ENCODE measurements around the gene TNFAIP8L3.

TNFAIP8L3 gene

GRCh38 chr15:51024735-51025453 is 69.8 kb downstream of the TNFAIP8L3 start:
- TF ChIP-seq FOXA1 (IDR thresholded peaks at IDR 0.05) (no peak), HDGF (IDR thresholded peaks at IDR 0.05; ENCODE audit: borderline replicate concordance) (no peak), ARNT (IDR thresholded peaks at IDR 0.05) (no peak), CTBP1 (IDR thresholded peaks at IDR 0.05; ENCODE audit: borderline replicate concordance) (no peak), FOXM1 (IDR thresholded peaks at IDR 0.05; ENCODE audit: borderline replicate concordance) (no peak), L3MBTL2 (conservative IDR thresholded peaks at IDR 0.05) (no peak), NFRKB (IDR thresholded peaks at IDR 0.05) (no peak), LEF1 (IDR thresholded peaks at IDR 0.05; ENCODE audit: borderline replicate concordance) (no peak), PKNOX1 (IDR thresholded peaks at IDR 0.05) (no peak), BHLHE40 (IDR thresholded peaks at IDR 0.05; ENCODE audit: borderline replicate concordance) (no peak), FOXK2 (IDR thresholded peaks at IDR 0.05) (no peak)
- ChIA-PET POLR2A (no interaction called here), CTCF (no interaction called here)
- no peak for DNase-seq (ENCODE audit: extremely low spot score)

GRCh38 chr15:51023499-51023898 is 71.2 kb downstream of the TNFAIP8L3 start:
- ChIA-PET CTCF (no interaction called here), POLR2A (no interaction called here)
- no peak for DNase-seq (ENCODE audit: extremely low spot score)
- TF ChIP-seq SUZ12 (IDR thresholded peaks at IDR 0.05) (no peak), TARDBP (IDR thresholded peaks at IDR 0.05) (no peak), ZNF384 (IDR thresholded peaks at IDR 0.05) (no peak), NFRKB (IDR thresholded peaks at IDR 0.05) (no peak), ARNT (IDR thresholded peaks at IDR 0.05) (no peak), SP1 (IDR thresholded peaks at IDR 0.05) (no peak), FOXM1 (IDR thresholded peaks at IDR 0.05; ENCODE audit: borderline replicate concordance) (no peak), FOXK2 (IDR thresholded peaks at IDR 0.05) (no peak), ELF4 (IDR thresholded peaks at IDR 0.05) (no peak), FOXA1 (IDR thresholded peaks at IDR 0.05) (no peak), CTBP1 (IDR thresholded peaks at IDR 0.05; ENCODE audit: borderline replicate concordance) (no peak), BHLHE40 (IDR thresholded peaks at IDR 0.05; ENCODE audit: borderline replicate concordance) (no peak), HDGF (IDR thresholded peaks at IDR 0.05; ENCODE audit: borderline replicate concordance) (no peak), L3MBTL2 (conservative IDR thresholded peaks at IDR 0.05) (no peak), LEF1 (IDR thresholded peaks at IDR 0.05; ENCODE audit: borderline replicate concordance) (no peak), PKNOX1 (IDR thresholded peaks at IDR 0.05) (no peak)

GRCh38 chr15:51022206-51022605 is 72.5 kb downstream of the TNFAIP8L3 start:
- no peak for DNase-seq (ENCODE audit: extremely low spot score)
- POLR2A ChIA-PET: no interaction called here
- CTCF ChIA-PET: no interaction called here
- no peak for TF ChIP-seq FOXA1 (IDR thresholded peaks at IDR 0.05)
- TF ChIP-seq ELF4 (IDR thresholded peaks at IDR 0.05): no peak
- no peak for TF ChIP-seq FOXK2 (IDR thresholded peaks at IDR 0.05)
- TF ChIP-seq ARNT (IDR thresholded peaks at IDR 0.05): no peak
- TF ChIP-seq NFRKB (IDR thresholded peaks at IDR 0.05): no peak
- no peak for TF ChIP-seq L3MBTL2 (conservative IDR thresholded peaks at IDR 0.05)
- no peak for TF ChIP-seq BHLHE40 (IDR thresholded peaks at IDR 0.05; ENCODE audit: borderline replicate concordance)
- TF ChIP-seq SP1 (IDR thresholded peaks at IDR 0.05): no peak
- TF ChIP-seq PKNOX1 (IDR thresholded peaks at IDR 0.05): no peak
- no peak for TF ChIP-seq FOXM1 (IDR thresholded peaks at IDR 0.05; ENCODE audit: borderline replicate concordance)
- no peak for TF ChIP-seq LEF1 (IDR thresholded peaks at IDR 0.05; ENCODE audit: borderline replicate concordance)
- no peak for TF ChIP-seq CTBP1 (IDR thresholded peaks at IDR 0.05; ENCODE audit: borderline replicate concordance)
- TF ChIP-seq ZNF384 (IDR thresholded peaks at IDR 0.05): no peak
- no peak for TF ChIP-seq SUZ12 (IDR thresholded peaks at IDR 0.05)

- TF ChIP-seq L3MBTL2 (conservative IDR thresholded peaks at IDR 0.05): no peak
- no peak for TF ChIP-seq BHLHE40 (IDR thresholded peaks at IDR 0.05; ENCODE audit: borderline replicate concordance)
- no peak for TF ChIP-seq NFRKB (IDR thresholded peaks at IDR 0.05)
- no peak for TF ChIP-seq FOXK2 (IDR thresholded peaks at IDR 0.05)
- no peak for TF ChIP-seq TARDBP (IDR thresholded peaks at IDR 0.05)
- no peak for TF ChIP-seq ARNT (IDR thresholded peaks at IDR 0.05)
- no peak for TF ChIP-seq FOXM1 (IDR thresholded peaks at IDR 0.05; ENCODE audit: borderline replicate concordance)
- no peak for TF ChIP-seq SP1 (IDR thresholded peaks at IDR 0.05)
- TF ChIP-seq FOXA1 (IDR thresholded peaks at IDR 0.05): no peak
- no peak for TF ChIP-seq SUZ12 (IDR thresholded peaks at IDR 0.05)
- TF ChIP-seq HDGF (IDR thresholded peaks at IDR 0.05; ENCODE audit: borderline replicate concordance): no peak
- TF ChIP-seq ZNF384 (IDR thresholded peaks at IDR 0.05): no peak
- no peak for TF ChIP-seq LEF1 (IDR thresholded peaks at IDR 0.05; ENCODE audit: borderline replicate concordance)
- no peak for TF ChIP-seq PKNOX1 (IDR thresholded peaks at IDR 0.05)
- DNase-seq (ENCODE audit: extremely low spot score): no peak
- POLR2A ChIA-PET: no interaction called here
- CTCF ChIA-PET: no interaction called here
Observed at GRCh38 chr15:51016615-51017014, 78.1 kb downstream of the TNFAIP8L3 start.

- DNase-seq (ENCODE audit: extremely low spot score): no peak
- TF ChIP-seq ZNF384 (IDR thresholded peaks at IDR 0.05): no peak
- no peak for TF ChIP-seq BHLHE40 (IDR thresholded peaks at IDR 0.05; ENCODE audit: borderline replicate concordance)
- no peak for TF ChIP-seq PKNOX1 (IDR thresholded peaks at IDR 0.05)
- TF ChIP-seq TARDBP (IDR thresholded peaks at IDR 0.05): no peak
- TF ChIP-seq L3MBTL2 (conservative IDR thresholded peaks at IDR 0.05): no peak
- no peak for TF ChIP-seq FOXA1 (IDR thresholded peaks at IDR 0.05)
- no peak for TF ChIP-seq SUZ12 (IDR thresholded peaks at IDR 0.05)
- TF ChIP-seq ELF4 (IDR thresholded peaks at IDR 0.05): no peak
- TF ChIP-seq NFRKB (IDR thresholded peaks at IDR 0.05): no peak
- no peak for TF ChIP-seq LEF1 (IDR thresholded peaks at IDR 0.05; ENCODE audit: borderline replicate concordance)
- TF ChIP-seq FOXK2 (IDR thresholded peaks at IDR 0.05): no peak
- no peak for TF ChIP-seq ARNT (IDR thresholded peaks at IDR 0.05)
- TF ChIP-seq HDGF (IDR thresholded peaks at IDR 0.05; ENCODE audit: borderline replicate concordance): no peak
- no peak for TF ChIP-seq SP1 (IDR thresholded peaks at IDR 0.05)
- TF ChIP-seq FOXM1 (IDR thresholded peaks at IDR 0.05; ENCODE audit: borderline replicate concordance): no peak
- no peak for TF ChIP-seq CTBP1 (IDR thresholded peaks at IDR 0.05; ENCODE audit: borderline replicate concordance)
- ChIA-PET CTCF (no interaction called here), POLR2A (no interaction called here)
Observed at GRCh38 chr15:51011212-51011611, 83.5 kb downstream of the TNFAIP8L3 start.

All from HEK293T (cell line).